Thyroid gland (tissue), 4 donors: ENCODE data around the gene NCOA3. TPM values are rescaled to one million over a fixed set of nuclear protein-coding genes. Genes with fewer than 3 reads are reported as not detected.

Source experiments
- DNase-seq, 2 donors: peaks; one replicate each; pipeline ENCODE4 v3.0.0-alpha.2; 2019
- H3K27ac ChIP-seq, 3 donors: fragments of 200-600 bp; sonication (generic); 1 replicate in 2 of 3; 2 replicates in 1 of 3; pipeline ENCODE4 v1.5.1; 2016 to 2019; ENCODE audit warnings: mild to moderate bottlenecking in 1 of 3, moderate library complexity in 1 of 3
- H3K27me3 ChIP-seq: fragments of 200-600 bp; sonication (generic); one replicate; pipeline ENCODE4 v1.5.1; 2019
- H3K36me3 ChIP-seq, 2 donors: fragments of 200-600 bp; sonication (generic); one replicate each; pipeline ENCODE4 v1.5.1; 2016 to 2019
- H3K4me1 ChIP-seq, 2 donors: fragments of 200-600 bp; sonication (generic); one replicate each; pipeline ENCODE4 v1.5.1; 2017 to 2019
- H3K4me3 ChIP-seq, 3 donors: fragments of 200-600 bp; sonication (generic); replicated peaks in 1 of 3; 1 replicate in 2 of 3; 2 replicates in 1 of 3; pipeline ENCODE4 v1.5.1; 2016; ENCODE audit warnings: mild to moderate bottlenecking in 1 of 3
- H3K9me3 ChIP-seq: fragments of 200-600 bp; sonication (generic); one replicate; pipeline ENCODE4 v1.5.1; 2017
- CTCF ChIP-seq, 6 experiments: fragments of 200-600 bp in 3 of 6; fragments of 450-650 bp in 3 of 6; sonication (generic) in 3 of 6; IDR thresholded peaks; one replicate each; pipeline ENCODE4 v1.5.1; 2016 to 2019; ENCODE audit warnings: antibody characterized with exemption in 6 of 6, mild to moderate bottlenecking in 2 of 6, inconsistent platforms in 1 of 6, moderate library complexity in 1 of 6
- POLR2A ChIP-seq, 2 donors: fragments of 450-650 bp; IDR thresholded peaks; one replicate each; pipeline ENCODE4 v1.6.1; 2017; ENCODE audit warnings: antibody characterized with exemption in 2 of 2, mild to moderate bottlenecking in 2 of 2, moderate library complexity in 1 of 2
- WGBS, 2 donors: methylation state at CpG; one replicate each; pipeline ENCODE4 v1.1.5; 2017; 5-methylcytosine and 5-hydroxymethylcytosine counted together
- intact Hi-C: fragments of 100-400 bp; cut with DNase I; formaldehyde crosslinking; loops from one replicate; pipeline ENCODE4 v1.15.1; 2023
- total RNA-seq, 4 donors: library from RNA; depleted of rRNA; stranded (reverse); fragments of >200 nt; gene quantifications; one replicate each; pipeline ENCODE4 v1.2.3, GENCODE V29; 2016

NCOA3 gene
- total RNA-seq, 4 donors from 2014 or later: 28.7 to 45.2 (median 36.8) TPM

- no peak overlapping the region for H3K27ac ChIP-seq
- no peak overlapping the region for H3K4me3 ChIP-seq
- no peaks in the 10 kb centered on the region for H3K36me3 ChIP-seq
- 88 to 94% methylated on average over 16 of the region's 16 CpGs for WGBS, 2 donors
- H3K9me3 ChIP-seq: no peaks in the 10 kb centered on the region
- no peak for DNase-seq
- no peak for TF ChIP-seq POLR2A (IDR thresholded peaks at IDR 0.05)
- no peak for TF ChIP-seq CTCF (IDR thresholded peaks at IDR 0.05)
- no peaks in the 10 kb centered on the region for H3K27me3 ChIP-seq
- no peaks in the 10 kb centered on the region for H3K4me1 ChIP-seq
- intact Hi-C loops: no loop called here
These were observed 171.4 kb downstream of the NCOA3 start for GRCh38 chr20:47672886-47673670.

- Histone ChIP-seq H3K27me3 (no peaks in the 10 kb centered on the region), H3K27ac (no peak overlapping the region), H3K4me3 (no peak overlapping the region), H3K4me1 (no peaks in the 10 kb centered on the region), H3K36me3 (no peaks in the 10 kb centered on the region), H3K9me3 (no peaks in the 10 kb centered on the region)
- intact Hi-C loops: no loop called here
- 79 to 100% methylated on average over 5 to 6 of the region's 6 CpGs for WGBS, 2 donors
- DNase-seq: no peak
- TF ChIP-seq CTCF (IDR thresholded peaks at IDR 0.05): no peak
These were observed 171.9 kb downstream of the NCOA3 start for GRCh38 chr20:47673671-47673955.

- 96 to 99% methylated on average over 12 to 15 of the region's 15 CpGs for WGBS, 2 donors
- H3K27me3 ChIP-seq: no peaks in the 10 kb centered on the region
- intact Hi-C loops: no loop called here
- H3K4me1 ChIP-seq: no peaks in the 10 kb centered on the region
- H3K4me3 ChIP-seq: no peak overlapping the region
- H3K9me3 ChIP-seq: no peaks in the 10 kb centered on the region
- TF ChIP-seq POLR2A (IDR thresholded peaks at IDR 0.05) (no peak), CTCF (IDR thresholded peaks at IDR 0.05) (no peak)
- no peaks in the 10 kb centered on the region for H3K36me3 ChIP-seq
- H3K27ac ChIP-seq: no peak overlapping the region
- DNase-seq: no peak
These were observed 172.5 kb downstream of the NCOA3 start for GRCh38 chr20:47674145-47674544.

GRCh38 chr20:47674686-47675085 lies 173.0 kb downstream of the NCOA3 start:
- TF ChIP-seq POLR2A (IDR thresholded peaks at IDR 0.05) (no peak), CTCF (IDR thresholded peaks at IDR 0.05) (no peak)
- Histone ChIP-seq H3K27me3 (no peaks in the 10 kb centered on the region), H3K27ac (no peak overlapping the region), H3K9me3 (no peaks in the 10 kb centered on the region), H3K4me3 (no peak overlapping the region), H3K4me1 (no peaks in the 10 kb centered on the region), H3K36me3 (no peaks in the 10 kb centered on the region)
- intact Hi-C loops: no loop called here
- DNase-seq: no peak
- WGBS, 2 donors: 47 to 100% methylated on average over 3 of the region's 14 CpGs

GRCh38 chr20:47675190-47676142 lies 173.8 kb downstream of the NCOA3 start:
- no peaks in the 10 kb centered on the region for H3K27me3 ChIP-seq
- no peak overlapping the region for H3K27ac ChIP-seq
- H3K9me3 ChIP-seq: no peaks in the 10 kb centered on the region
- no peak overlapping the region for H3K4me3 ChIP-seq
- 88 to 91% methylated on average over 16 of the region's 16 CpGs for WGBS, 2 donors
- no peaks in the 10 kb centered on the region for H3K4me1 ChIP-seq
- DNase-seq: no peak
- TF ChIP-seq CTCF (IDR thresholded peaks at IDR 0.05) (no peak), POLR2A (IDR thresholded peaks at IDR 0.05) (no peak)
- no peaks in the 10 kb centered on the region for H3K36me3 ChIP-seq
- intact Hi-C loops: no loop called here
